ENCODE measurements around the gene PHACTR1. TPM values are rescaled to one million over a fixed set of nuclear protein-coding genes. Genes with fewer than 3 reads are reported as not detected.

Gene PHACTR1
- polyA plus RNA-seq, 2 of the 4 experiments (the other 2 are of a cell fraction), result not detected

- ATAC-seq, result peak in 1 of 2 experiments; percentile 6; a peak in 3 of 6 replicates
- no peak for DNase-seq (ENCODE audit: low read depth in 1 of 2, low spot score in 1 of 2)
- TF ChIP-seq MAX (IDR thresholded peaks at IDR 0.05), result no peak
- no peak for TF ChIP-seq CHD4 (IDR thresholded peaks at IDR 0.05; ENCODE audit: borderline replicate concordance)
- TF ChIP-seq RFX5 (IDR thresholded peaks at IDR 0.05), result no peak
- no peak for TF ChIP-seq HOXA7 (CRISPR knock-in tag; IDR thresholded peaks at IDR 0.05)
- no peak for TF ChIP-seq FOSB (CRISPR knock-in tag; IDR thresholded peaks at IDR 0.05)
- no peak for TF ChIP-seq TFCP2L1 (CRISPR knock-in tag; IDR thresholded peaks at IDR 0.05)
- no peak for TF ChIP-seq RCOR1 (IDR thresholded peaks at IDR 0.05; ENCODE audit: low read depth, low read length)
- no peak for TF ChIP-seq MAFK (IDR thresholded peaks at IDR 0.05; ENCODE audit: partially characterized antibody)
- TF ChIP-seq ELK1 (IDR thresholded peaks at IDR 0.05; ENCODE audit: low read depth, low read length), result no peak
- no peak for TF ChIP-seq MAZ (IDR thresholded peaks at IDR 0.05; ENCODE audit: borderline replicate concordance, low read depth, low read length)
- no peak for TF ChIP-seq GATA3 (IDR thresholded peaks at IDR 0.05; ENCODE audit: borderline replicate concordance)
- TF ChIP-seq PHF8 (IDR thresholded peaks at IDR 0.05; ENCODE audit: borderline replicate concordance, low read depth), result no peak
- no peak for TF ChIP-seq HEYL (CRISPR knock-in tag; IDR thresholded peaks at IDR 0.05)
- TF ChIP-seq JUN (IDR thresholded peaks at IDR 0.05), result no peak
- H3K27ac ChIP-seq, result peak overlapping the region; percentile 90 to 99
- CTCF ChIA-PET, result interaction anchor here (0.5 to 2.0 kb wide), 7 partner anchors 10 to 288 kb away, joined by 3 to 7 read pairs (median 3); partner anchors contain the start of gene NOL7
- H3K4me3 ChIP-seq, result peak overlapping the region; percentile 67
- no peaks in the 10 kb centered on the region for H3K9me3 ChIP-seq
- no peak for FAIRE-seq
- peak overlapping the region; percentile 81 for H3K4me2 ChIP-seq
- H3K4me1 ChIP-seq, result peaks cover 16% of the 10 kb centered on the region; the same call in 1 of the 3 replicates
- 3% methylated on average over 10 of the region's 10 CpGs for WGBS (ENCODE audit: missing lambda C conversion rate)
- POLR2A ChIA-PET, result interaction anchor here (1.4 to 2.4 kb wide), 3 partner anchors 25 to 247 kb away, joined by 8 to 28 read pairs (median 13); partner anchors contain the start of genes GFOD1 and SIRT5
Observed at GRCh38 chr6:13327691-13328075, 611.1 kb downstream of the PHACTR1 start.

- Histone ChIP-seq H3K4me2 (peak within 1 kb of the TSS; percentile 85), H3K27ac (peak within 1 kb of the TSS; percentile 90 to 99), H3K4me3 (peak within 1 kb of the TSS; percentile 67), H3K9me3 (no peaks in the 10 kb centered on the region), H3K4me1 (peaks cover 16% of the 10 kb centered on the region; the same call in 1 of the 3 replicates)
- ChIA-PET POLR2A (interaction anchor here (0.6 to 3.2 kb wide), 19 partner anchors 13 to 416 kb away, joined by 3 to 28 read pairs (median 5); partner anchors contain the start of genes GFOD1, NOL7 and SIRT5), CTCF (interaction anchor here (0.5 to 4.9 kb wide), 9 partner anchors 10 to 417 kb away, joined by 3 to 35 read pairs (median 3); no protein-coding TSS in a partner anchor)
- WGBS (ENCODE audit: missing lambda C conversion rate), result 1% methylated on average over 13 of the region's 63 CpGs
- FAIRE-seq, result no peak
- ATAC-seq, result peak; percentile 93 to 96
- TF ChIP-seq JUN (IDR thresholded peaks at IDR 0.05) (peak in 1 of 2 experiments; percentile 86; a peak in 4 of 5 replicates), BCL3 (IDR thresholded peaks at IDR 0.05) (peak; percentile 66; the same call in 2 of the 3 replicates), HOXB5 (CRISPR knock-in tag; IDR thresholded peaks at IDR 0.05) (0 out of 2 replicates have a peak, but pooled peaks have one; percentile 51), BHLHE40 (IDR thresholded peaks at IDR 0.05; ENCODE audit: low read depth, low read length) (no peak), PHF8 (IDR thresholded peaks at IDR 0.05; ENCODE audit: borderline replicate concordance, low read depth) (peak; percentile 31; the same call in 1 of the 2 replicates), KDM1A (IDR thresholded peaks at IDR 0.05; ENCODE audit: low read depth) (no peak), FOSB (CRISPR knock-in tag; IDR thresholded peaks at IDR 0.05) (no peak), CEBPB (IDR thresholded peaks at IDR 0.05) (no peak), FOXS1 (CRISPR knock-in tag; IDR thresholded peaks at IDR 0.05) (no peak), EHMT2 (IDR thresholded peaks at IDR 0.05; ENCODE audit: low read depth) (no peak), GATA3 (IDR thresholded peaks at IDR 0.05; ENCODE audit: borderline replicate concordance) (no peak), HEYL (CRISPR knock-in tag; IDR thresholded peaks at IDR 0.05) (no peak), HOXB13 (CRISPR knock-in tag; IDR thresholded peaks at IDR 0.05; ENCODE audit: low read depth) (no peak), POLR2A (IDR thresholded peaks at IDR 0.05; ENCODE audit: low read length) (peak; percentile 78), ATOH8 (CRISPR knock-in tag; IDR thresholded peaks at IDR 0.05; ENCODE audit: low read depth) (peak; percentile 54; the same call in 1 of the 2 replicates), E2F6 (IDR thresholded peaks at IDR 0.05; ENCODE audit: borderline replicate concordance, low read depth) (0 out of 2 replicates have a peak, but pooled peaks have one; percentile 25), MAX (IDR thresholded peaks at IDR 0.05) (peak; percentile 59; the same call in 1 of the 2 replicates)
- peak; percentile 62 to 91 for DNase-seq (ENCODE audit: low read depth in 1 of 2, low spot score in 1 of 2)
Observed at GRCh38 chr6:13328076-13328874, 611.7 kb downstream of the PHACTR1 start, which contains the start of gene TBC1D7. TBC1D7 (minus strand) TSS chr6:13328537; CDS start chr6:13326898, 1,639 bp downstream.

Measured in A549 (cell line).